GM12875 (cell line): ENCODE data around the gene TNFRSF18.

ENCODE experiments used
- H3K4me3 ChIP-seq: one replicate; pipeline ENCODE4 v1.5.1; 2011; ENCODE audit warnings: low read depth, low read length, control low read depth
- CTCF ChIP-seq: IDR thresholded peaks from 2 replicates; pipeline ENCODE4 v1.5.1; 2011; ENCODE audit warnings: low read depth, mild to moderate bottlenecking, control low read depth, inconsistent platforms, low read length, moderate library complexity, borderline replicate concordance; ENCODE audit not compliant: insufficient read depth

The TNFRSF18 gene

GRCh38 chr1:1171161-1171545 is 35.2 kb downstream of the TNFRSF18 start:
- H3K4me3 ChIP-seq = no peak overlapping the region
- no peak for TF ChIP-seq CTCF

- TF ChIP-seq CTCF = no peak
- no peak overlapping the region for H3K4me3 ChIP-seq
Observed at GRCh38 chr1:1170215-1171091, 35.9 kb downstream of the TNFRSF18 start.

GRCh38 chr1:1169429-1170214 is 36.8 kb downstream of the TNFRSF18 start:
- no peak for TF ChIP-seq CTCF
- H3K4me3 ChIP-seq = no peak overlapping the region

GRCh38 chr1:1168451-1169411 is 37.7 kb downstream of the TNFRSF18 start:
- no peak for TF ChIP-seq CTCF
- no peak overlapping the region for H3K4me3 ChIP-seq

GRCh38 chr1:1167841-1168450 is 38.4 kb downstream of the TNFRSF18 start:
- no peak for TF ChIP-seq CTCF
- H3K4me3 ChIP-seq = no peak overlapping the region

DNA sequence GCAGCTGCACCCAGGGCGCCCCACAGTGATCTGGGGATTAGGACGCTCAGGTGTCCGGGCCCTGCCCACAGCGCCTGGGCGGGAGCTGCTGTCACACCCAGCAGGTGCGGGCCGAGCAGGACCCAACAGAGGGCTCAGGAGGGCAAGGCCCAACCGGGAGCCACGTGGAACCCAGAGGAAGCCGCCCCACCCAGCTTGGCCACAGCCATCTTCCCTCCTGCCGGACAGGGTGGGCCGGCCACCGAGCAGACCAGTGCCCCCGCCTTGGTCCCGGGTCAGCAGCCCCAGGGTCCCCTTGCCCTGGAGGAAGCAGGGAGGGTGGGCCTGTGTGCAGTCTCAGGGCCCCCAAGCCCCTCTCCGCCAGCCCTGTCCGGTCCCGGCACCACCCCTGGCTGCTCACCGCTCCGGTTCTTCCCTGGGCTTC is 39.0 kb downstream of the TNFRSF18 start:
- H3K4me3 ChIP-seq = no peak overlapping the region
- no peak for TF ChIP-seq CTCF
